IMR-90 (cell line): ENCODE data around the gene HK3. TPM values are rescaled to one million over a fixed set of nuclear protein-coding genes. Genes with fewer than 3 reads are reported as not detected.

Source experiments
- ATAC-seq: fragments of 200-7000 bp; cut with Tn5 transposase; 2 replicates; pipeline ENCODE4 v1.9.1; 2020; ENCODE audit warnings: low read depth, mild to moderate bottlenecking, moderate library complexity
- BruUV-seq: library from RNA; stranded (reverse); fragments of 400-500 nt; replicated peaks from 2 replicates; lab custom pipeline; 2021; lab: Mats Ljungman, UMichigan
- CTCF ChIA-PET: fragments of 300-600 bp; formaldehyde crosslinking; extraction: SDS; loops from one replicate; lab custom pipeline; 2021; ENCODE audit warnings: antibody characterized with exemption; lab: Yijun Ruan, JAX
- POLR2A ChIA-PET: fragments of 300-600 bp; sonication (Branson Sonifier 250); formaldehyde crosslinking; loops from one replicate; lab custom pipeline; 2022; ENCODE audit warnings: antibody characterized with exemption; ENCODE audit not compliant: unreplicated experiment; lab: Charles Lee
- DNase-seq: peaks from one replicate; pipeline ENCODE4 v3.0.0; 2013
- H2AFZ ChIP-seq: replicated peaks from 2 replicates; pipeline ENCODE3; 2013; ENCODE audit warnings: low read length, mild to moderate bottlenecking; ENCODE audit not compliant: poor library complexity
- H2AK5ac ChIP-seq: 2 replicates; pipeline ENCODE4 v1.6.1; 2013; ENCODE audit warnings: low read depth, low read length, inconsistent platforms
- H2AK9ac ChIP-seq: replicated peaks from 2 replicates; pipeline ENCODE3; 2013; ENCODE audit warnings: mild to moderate bottlenecking, low read depth, low read length, moderate library complexity; ENCODE audit not compliant: poor library complexity
- H2BK120ac ChIP-seq: 2 replicates; pipeline ENCODE4 v1.6.1; 2013; ENCODE audit warnings: low read depth, low read length, inconsistent platforms
- H2BK15ac ChIP-seq: 3 replicates; pipeline ENCODE4 v1.6.1; 2013; ENCODE audit warnings: low read depth, low read length, inconsistent platforms
- H2BK20ac ChIP-seq: 2 replicates; pipeline ENCODE4 v1.6.1; 2013; ENCODE audit warnings: low read depth, mild to moderate bottlenecking, inconsistent platforms, low read length, moderate library complexity
- H2BK5ac ChIP-seq: 2 replicates; pipeline ENCODE4 v1.6.1; 2013; ENCODE audit warnings: mild to moderate bottlenecking, low read depth, low read length, inconsistent platforms; ENCODE audit not compliant: poor library complexity, severe bottlenecking
- H3K14ac ChIP-seq: replicated peaks from 2 replicates; pipeline ENCODE4 v1.6.1; 2013; ENCODE audit warnings: low read depth, low read length, inconsistent platforms
- H3K18ac ChIP-seq: 2 replicates; pipeline ENCODE4 v1.6.1; 2013; ENCODE audit warnings: low read depth, low read length, control low read depth
- H3K23ac ChIP-seq: 2 replicates; pipeline ENCODE4 v1.6.1; 2013; ENCODE audit warnings: low read depth, low read length, inconsistent platforms
- H3K27ac ChIP-seq: 2 replicates; pipeline ENCODE4 v1.5.1; 2013; ENCODE audit warnings: mild to moderate bottlenecking, control low read depth, low read length; ENCODE audit not compliant: insufficient read depth
- H3K27me3 ChIP-seq: 2 replicates; pipeline ENCODE4 v1.6.1; 2013; ENCODE audit warnings: low read length; ENCODE audit not compliant: control insufficient read depth, insufficient read depth
- H3K36me3 ChIP-seq: 2 replicates; pipeline ENCODE4 v1.6.1; 2013; ENCODE audit warnings: low read length, mixed read lengths; ENCODE audit not compliant: control insufficient read depth, insufficient read depth
- H3K4ac ChIP-seq: 2 replicates; pipeline ENCODE4 v1.6.1; 2013; ENCODE audit warnings: low read depth, low read length, inconsistent platforms
- H3K4me1 ChIP-seq: 2 replicates; pipeline ENCODE4 v1.6.1; 2013; ENCODE audit warnings: low read length, mixed read lengths; ENCODE audit not compliant: control insufficient read depth, insufficient read depth
- H3K4me2 ChIP-seq: 2 replicates; pipeline ENCODE4 v1.6.1; 2013; ENCODE audit warnings: low read depth, mild to moderate bottlenecking, control low read depth, low read length, moderate library complexity
- H3K4me3 ChIP-seq: 2 replicates; pipeline ENCODE4 v1.5.1; 2013; ENCODE audit warnings: low read depth, mild to moderate bottlenecking, control low read depth, low read length, moderate library complexity; ENCODE audit not compliant: insufficient read depth
- H3K56ac ChIP-seq: 2 replicates; pipeline ENCODE4 v1.6.1; 2013; ENCODE audit warnings: low read length, inconsistent platforms; ENCODE audit not compliant: insufficient read depth; ENCODE audit errors: extremely low read depth
- H3K79me1 ChIP-seq, 2 experiments: 2 replicates each; pipeline ENCODE4 v1.6.1; 2013; ENCODE audit warnings: low read length in 2 of 2, inconsistent platforms in 1 of 2, low read depth in 1 of 2
- H3K9ac ChIP-seq: 2 replicates; pipeline ENCODE4 v1.6.1; 2013; ENCODE audit warnings: low read depth, low read length, control low read depth
- H3K9me1 ChIP-seq: 2 replicates; pipeline ENCODE4 v1.6.1; 2013; ENCODE audit warnings: low read length, inconsistent platforms; ENCODE audit not compliant: insufficient read depth
- H3K9me3 ChIP-seq: 2 replicates; pipeline ENCODE4 v1.6.1; 2013; ENCODE audit warnings: low read length; ENCODE audit not compliant: control insufficient read depth, insufficient read depth
- H4K20me1 ChIP-seq: 2 replicates; pipeline ENCODE4 v1.6.1; 2013; ENCODE audit warnings: low read length, inconsistent platforms; ENCODE audit not compliant: insufficient read depth
- H4K5ac ChIP-seq: 2 replicates; pipeline ENCODE4 v1.6.1; 2013; ENCODE audit warnings: mild to moderate bottlenecking, low read depth, low read length, control low read depth
- H4K8ac ChIP-seq, 2 experiments: 2 replicates each; pipeline ENCODE4 v1.6.1; 2013; ENCODE audit warnings: low read depth in 2 of 2, low read length in 2 of 2, control low read depth in 1 of 2, inconsistent platforms in 1 of 2
- H4K91ac ChIP-seq: 2 replicates; pipeline ENCODE4 v1.6.1; 2013; ENCODE audit warnings: low read depth, low read length, inconsistent platforms; ENCODE audit not compliant: insufficient read depth
- MXI1 ChIP-seq: IDR thresholded peaks from 2 replicates; pipeline ENCODE4 v1.6.1; 2012; ENCODE audit warnings: low read depth, mild to moderate bottlenecking, low read length, moderate library complexity, borderline replicate concordance
- POLR2A ChIP-seq: IDR thresholded peaks from 2 replicates; pipeline ENCODE4 v1.6.1; 2012; ENCODE audit warnings: mild to moderate bottlenecking, low read depth, low read length
- SMC3 ChIP-seq: fragments of 150-350 bp; IDR thresholded peaks from 2 replicates; pipeline ENCODE4 v1.6.1; 2016; ENCODE audit warnings: low read depth, mild to moderate bottlenecking, antibody characterized with exemption, low read length, moderate library complexity
- WGBS, 2 experiments: methylation state at CpG; one replicate each; pipeline versions ENCODE4 v1.1.5 to v1.1.7; 2013; ENCODE audit warnings: missing lambda C conversion rate in 2 of 2; ENCODE audit not compliant: insufficient read length in 1 of 2; ENCODE audit errors: extremely low coverage in 2 of 2; 5-methylcytosine and 5-hydroxymethylcytosine counted together
- dilution Hi-C: fragments of 300-500 bp; cut with HindIII; formaldehyde crosslinking; loops from one replicate; pipeline ENCODE4 v1.14.3; 2018; ENCODE audit warnings: low sequenced_read_pairs; ENCODE audit not compliant: unreplicated experiment
- in situ Hi-C: fragments of 300-500 bp; cut with MboI; formaldehyde crosslinking; loops from 3 replicates; pipeline ENCODE4 v1.14.3; 2019; ENCODE audit warnings: low sequenced_read_pairs, inconsistent platforms, mixed read lengths
- intact Hi-C: fragments of 100-400 bp; cut with micrococcal nuclease; formaldehyde crosslinking; loops from 2 replicates; pipeline ENCODE4 v1.10.0; 2022
- polyA plus RNA-seq, 3 experiments: library from polyadenylated mRNA; depleted of rRNA; stranded (reverse); fragments of >200 nt; gene quantifications; 2 replicates each; pipeline ENCODE4 v1.2.3, GENCODE V29; 2012; ENCODE audit warnings: low replicate concordance in 1 of 3
- total RNA-seq: library from RNA; depleted of rRNA; stranded (reverse); fragments of >200 nt; gene quantifications from 2 replicates; pipeline ENCODE4 v1.2.3, GENCODE V29; 2012
- TF ChIP-seq, protein P1 (sequence below): fragments of 150-350 bp; IDR thresholded peaks from 2 replicates; pipeline ENCODE4 v1.6.1; 2016; ENCODE audit warnings: low read depth, mild to moderate bottlenecking, low read length, moderate library complexity, borderline replicate concordance

HK3 gene
- total and polyA plus RNA-seq, 2 of the 4 experiments (the other 2 are of a cell fraction) = not detected

DNA sequence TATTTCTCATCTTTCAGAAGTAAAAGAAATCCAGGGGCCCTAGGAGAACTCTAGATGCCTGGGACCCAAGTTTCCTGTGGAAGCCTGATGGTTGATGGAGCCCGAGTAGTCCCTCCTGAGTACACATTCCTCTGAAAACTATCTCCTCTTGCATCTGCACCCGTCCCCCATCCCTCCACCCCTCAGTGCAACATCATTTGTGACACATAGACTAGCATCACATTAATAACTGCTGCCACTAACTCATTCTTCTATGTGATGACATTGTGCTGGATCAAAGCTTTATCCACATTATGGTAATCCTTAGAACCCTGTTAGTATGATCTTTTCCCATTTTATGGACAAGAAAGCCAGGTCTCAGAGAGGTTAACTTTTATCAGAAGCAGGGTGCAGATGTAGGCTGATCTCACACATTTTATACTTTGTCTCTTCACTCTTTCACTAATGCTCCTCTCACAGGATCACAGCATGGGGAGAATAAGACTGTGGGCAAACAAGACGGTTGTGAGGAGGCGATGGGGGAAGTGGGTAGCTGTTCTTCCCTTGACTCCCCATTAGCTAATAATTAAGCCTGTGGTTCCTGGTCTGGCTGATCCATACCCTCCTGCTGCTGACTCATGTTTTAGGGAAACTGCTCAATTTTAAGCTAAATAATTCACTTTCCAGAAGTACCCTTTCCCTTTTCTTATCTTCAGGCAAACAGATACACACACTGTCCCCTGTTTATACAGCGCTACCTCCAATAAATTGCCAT, 3.9 kb upstream of the HK3 start:
- H4K91ac ChIP-seq = no peak overlapping the region
- H3K79me1 ChIP-seq = no peaks in the 10 kb centered on the region
- ChIA-PET CTCF (no interaction called here), POLR2A (no interaction called here)
- H2BK15ac ChIP-seq = no peak overlapping the region
- H3K56ac ChIP-seq = no peak overlapping the region
- no peak overlapping the region for H4K8ac ChIP-seq
- H3K4me1 ChIP-seq = no peaks in the 10 kb centered on the region
- H3K9me1 ChIP-seq = peaks cover 10% of the 10 kb centered on the region
- DNase-seq (no peak), ATAC-seq (no peak)
- no CpG with 5 or more reads among the region's 5 CpGs for WGBS, 2 experiments
- H3K4ac ChIP-seq = no peak overlapping the region
- no peak overlapping the region for H2BK20ac ChIP-seq
- no TSS peak for BruUV-seq
- in situ Hi-C loops (no loop called here), intact Hi-C loops (no loop called here), dilution Hi-C loops (no loop called here)
- no peak overlapping the region for H2BK5ac ChIP-seq
- H2AFZ ChIP-seq = no peak overlapping the region
- H3K23ac ChIP-seq = no peak overlapping the region
- TF ChIP-seq, protein P1, sequence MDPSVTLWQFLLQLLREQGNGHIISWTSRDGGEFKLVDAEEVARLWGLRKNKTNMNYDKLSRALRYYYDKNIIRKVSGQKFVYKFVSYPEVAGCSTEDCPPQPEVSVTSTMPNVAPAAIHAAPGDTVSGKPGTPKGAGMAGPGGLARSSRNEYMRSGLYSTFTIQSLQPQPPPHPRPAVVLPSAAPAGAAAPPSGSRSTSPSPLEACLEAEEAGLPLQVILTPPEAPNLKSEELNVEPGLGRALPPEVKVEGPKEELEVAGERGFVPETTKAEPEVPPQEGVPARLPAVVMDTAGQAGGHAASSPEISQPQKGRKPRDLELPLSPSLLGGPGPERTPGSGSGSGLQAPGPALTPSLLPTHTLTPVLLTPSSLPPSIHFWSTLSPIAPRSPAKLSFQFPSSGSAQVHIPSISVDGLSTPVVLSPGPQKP = no peak
- TF ChIP-seq MXI1 (no peak), POLR2A (no peak), SMC3 (no peak)
- H3K27me3 ChIP-seq = no peaks in the 10 kb centered on the region
- H4K20me1 ChIP-seq = no peaks in the 10 kb centered on the region
- H2AK9ac ChIP-seq = no peak overlapping the region
- H4K5ac ChIP-seq = no peak overlapping the region
- no peak overlapping the region for H3K4me2 ChIP-seq
- no peaks in the 10 kb centered on the region for H3K9me3 ChIP-seq
- peaks cover 35% of the 10 kb centered on the region for H3K36me3 ChIP-seq
- no peak overlapping the region for H3K4me3 ChIP-seq
- no peak overlapping the region for H2AK5ac ChIP-seq
- H3K14ac ChIP-seq = no peak overlapping the region
- no peak overlapping the region for H3K27ac ChIP-seq
- H3K18ac ChIP-seq = no peak overlapping the region
- H3K9ac ChIP-seq = no peak overlapping the region
- no peak overlapping the region for H2BK120ac ChIP-seq
